Muscle of leg (tissue), 11 donors: Measurements from ENCODE around the gene TTC28. TPM values are rescaled to one million over a fixed set of nuclear protein-coding genes. Genes with fewer than 3 reads are reported as not detected.
A peak's percentile ranks its signal among the peaks of the same experiment; 100 is the strongest.
"Not testable (repeated sequence)": the region's sequence is repeated elsewhere in the genome, so short reads cannot be mapped to it uniquely, and the experiment has no call there.

Source experiments
- DNase-seq: peaks from one replicate; pipeline ENCODE4 v3.0.0; 2013
- H3K27ac ChIP-seq: one replicate; pipeline ENCODE4 v1.5.1; 2013; ENCODE audit warnings: mild to moderate bottlenecking, low read length, control low read depth
- H3K27me3 ChIP-seq: one replicate; pipeline ENCODE4 v1.6.1; 2013; ENCODE audit warnings: low read length; ENCODE audit not compliant: control insufficient read depth, insufficient read depth
- H3K36me3 ChIP-seq: one replicate; pipeline ENCODE4 v1.6.1; 2013; ENCODE audit warnings: low read length; ENCODE audit not compliant: control insufficient read depth, insufficient read depth
- H3K4me1 ChIP-seq: one replicate; pipeline ENCODE4 v1.6.1; 2013; ENCODE audit warnings: low read length; ENCODE audit not compliant: control insufficient read depth, insufficient read depth
- H3K4me3 ChIP-seq: one replicate; pipeline ENCODE4 v1.5.1; 2013; ENCODE audit warnings: low read length, control low read depth
- H3K9me3 ChIP-seq: replicated peaks from 2 replicates; pipeline ENCODE4 v1.6.1; 2013; ENCODE audit warnings: low read depth, low read length; ENCODE audit not compliant: control insufficient read depth
- WGBS: methylation state at CpG from one replicate; pipeline ENCODE4 v1.1.5; 2013; ENCODE audit warnings: missing lambda C conversion rate; ENCODE audit not compliant: insufficient coverage; 5-methylcytosine and 5-hydroxymethylcytosine counted together
- polyA plus RNA-seq, 8 donors: library from polyadenylated mRNA; unstranded; fragments of 120-200 nt; gene quantifications; one replicate each; pipeline versions ENCODE4 v1.2.1 to v1.2.3, GENCODE V29; 2013; ENCODE audit warnings: inconsistent platforms in 1 of 8, low replicate concordance in 1 of 8; ENCODE audit not compliant: insufficient read length in 8 of 8, insufficient read depth in 1 of 8
- total RNA-seq: library from RNA; stranded (reverse); fragments of 120-200 nt; gene quantifications from one replicate; pipeline ENCODE4 v1.2.4, GENCODE V29; 2013

Gene TTC28
- total and polyA plus RNA-seq, 9 donors: 17.9 to 31.8 (median 24.9) TPM

DNA sequence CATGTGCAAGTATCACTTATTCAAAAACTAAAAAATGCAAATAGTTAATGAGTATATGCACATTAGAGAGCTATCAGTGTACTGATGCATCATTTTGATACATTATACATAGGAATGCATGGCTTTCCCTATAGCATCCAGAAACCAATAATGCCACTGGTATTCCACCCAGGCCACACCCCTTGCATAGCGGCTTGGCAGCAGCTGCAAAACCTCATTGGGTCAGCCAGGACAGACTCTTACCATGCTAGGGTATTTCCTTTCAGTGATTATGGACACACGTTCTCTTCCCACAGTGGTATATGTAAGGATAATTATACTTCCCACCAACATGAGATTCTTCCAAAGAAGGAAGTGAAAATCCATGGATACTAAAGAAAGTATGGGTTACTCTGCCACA, 614.7 kb downstream of the TTC28 start:
- DNase-seq: no peak
- H3K27me3 ChIP-seq: no peaks in the 10 kb centered on the region
- no peaks in the 10 kb centered on the region for H3K36me3 ChIP-seq
- 60% methylated on average over 1 of the region's 2 CpGs for WGBS
- H3K27ac ChIP-seq: peak overlapping the region; percentile 48
- H3K9me3 ChIP-seq: peaks cover 2% of the 10 kb centered on the region
- H3K4me1 ChIP-seq: no peaks in the 10 kb centered on the region
- H3K4me3 ChIP-seq: no peak overlapping the region

DNA sequence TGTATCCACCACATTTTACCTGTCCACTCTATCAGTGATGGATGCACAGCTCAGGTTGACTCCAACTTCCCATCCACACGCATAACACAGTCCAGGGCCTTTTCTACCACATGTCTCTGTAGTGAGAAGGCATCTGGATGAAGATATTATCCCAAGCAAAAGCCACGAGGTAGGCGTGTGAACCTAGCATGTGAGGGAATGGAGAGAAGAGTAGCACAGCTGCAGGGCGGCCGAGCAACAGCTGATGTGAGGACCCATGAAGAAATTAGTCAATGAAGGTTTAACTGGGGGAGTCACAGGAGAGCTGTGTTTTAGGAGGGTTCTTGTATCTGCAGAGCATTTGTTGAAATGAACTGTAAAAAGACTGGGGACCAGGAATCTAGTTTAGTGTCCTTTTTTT, 616.0 kb downstream of the TTC28 start:
- H3K27me3 ChIP-seq: no peaks in the 10 kb centered on the region
- H3K9me3 ChIP-seq: peaks cover 2% of the 10 kb centered on the region
- H3K27ac ChIP-seq: peak overlapping the region; percentile 9
- H3K4me1 ChIP-seq: no peaks in the 10 kb centered on the region
- no peaks in the 10 kb centered on the region for H3K36me3 ChIP-seq
- H3K4me3 ChIP-seq: no peak overlapping the region
- DNase-seq: no peak
- 94% methylated on average over 4 of the region's 5 CpGs for WGBS

DNA sequence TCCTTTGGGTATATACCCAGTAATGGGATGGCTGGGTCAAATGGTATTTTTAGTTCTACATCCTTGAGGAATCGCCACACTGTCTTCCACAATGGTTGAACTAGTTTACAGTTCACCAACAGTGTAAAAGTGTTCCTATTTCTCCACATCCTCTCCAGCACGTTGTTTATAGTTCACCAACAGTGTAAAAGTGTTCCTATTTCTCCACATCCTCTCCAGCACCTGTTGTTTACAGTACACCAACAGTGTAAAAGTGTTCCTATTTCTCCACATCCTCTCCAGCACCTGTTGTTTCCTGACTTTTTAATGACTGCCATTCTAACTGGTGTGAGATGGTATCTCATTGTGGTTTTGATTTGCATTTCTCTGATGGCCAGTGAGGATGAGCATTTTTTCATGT, 619.0 kb downstream of the TTC28 start:
- H3K4me1 ChIP-seq, H3K27ac ChIP-seq, H3K27me3 ChIP-seq, DNase-seq, H3K36me3 ChIP-seq, H3K4me3 ChIP-seq, H3K9me3 ChIP-seq: not testable (repeated sequence)
- 67% methylated on average over 1 of the region's 2 CpGs for WGBS

DNA sequence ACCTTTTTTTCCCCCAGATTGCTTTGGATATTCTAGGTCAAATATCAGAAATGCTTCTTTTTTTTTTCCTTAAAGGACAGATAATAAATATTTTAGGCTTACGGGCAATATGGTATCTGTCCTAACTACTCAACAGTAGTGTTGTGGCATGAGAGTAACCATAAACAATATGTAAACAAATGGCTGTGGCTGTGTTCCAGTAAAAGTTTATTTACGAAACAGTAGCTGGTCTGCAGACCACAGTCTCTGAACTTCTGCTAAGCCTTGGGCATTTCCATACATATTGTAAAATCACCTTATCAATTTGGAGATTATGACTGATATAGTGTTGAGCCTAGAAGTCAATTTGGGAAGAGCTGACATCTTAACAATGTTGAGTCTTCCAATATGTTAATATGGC, 621.6 kb downstream of the TTC28 start:
- no peaks in the 10 kb centered on the region for H3K27me3 ChIP-seq
- no peaks in the 10 kb centered on the region for H3K36me3 ChIP-seq
- no peak for DNase-seq
- no CpG with 5 or more reads among the region's 2 CpGs for WGBS
- peaks cover under 1% of the 10 kb centered on the region for H3K4me1 ChIP-seq
- H3K9me3 ChIP-seq: peaks cover 1% of the 10 kb centered on the region
- no peak overlapping the region for H3K27ac ChIP-seq
- no peak overlapping the region for H3K4me3 ChIP-seq

DNA sequence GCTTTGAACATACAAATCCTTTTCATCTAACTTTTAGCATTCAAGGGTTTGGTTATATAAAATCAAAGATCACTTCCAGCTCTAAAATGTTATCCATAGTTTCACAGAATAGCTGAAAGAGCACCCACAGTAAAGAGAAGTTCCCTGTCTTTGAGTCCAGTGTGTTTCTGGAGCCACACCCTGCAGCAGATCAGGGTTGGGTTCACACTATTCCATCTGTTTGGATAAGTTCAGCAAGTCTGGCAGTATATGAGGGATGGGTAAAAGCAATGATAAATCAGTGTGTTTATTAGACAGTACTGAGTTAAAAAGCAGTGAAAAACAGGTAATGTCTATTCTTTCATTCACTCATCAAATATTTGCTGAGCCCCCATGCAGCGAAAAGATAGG, 624.8 kb downstream of the TTC28 start:
- 100% methylated on average over 1 of the region's 1 CpG for WGBS
- Histone ChIP-seq H3K27ac (no peak overlapping the region), H3K36me3 (no peaks in the 10 kb centered on the region), H3K27me3 (no peaks in the 10 kb centered on the region), H3K9me3 (no peaks in the 10 kb centered on the region), H3K4me3 (no peak overlapping the region), H3K4me1 (peaks cover 4% of the 10 kb centered on the region)
- no peak for DNase-seq

DNA sequence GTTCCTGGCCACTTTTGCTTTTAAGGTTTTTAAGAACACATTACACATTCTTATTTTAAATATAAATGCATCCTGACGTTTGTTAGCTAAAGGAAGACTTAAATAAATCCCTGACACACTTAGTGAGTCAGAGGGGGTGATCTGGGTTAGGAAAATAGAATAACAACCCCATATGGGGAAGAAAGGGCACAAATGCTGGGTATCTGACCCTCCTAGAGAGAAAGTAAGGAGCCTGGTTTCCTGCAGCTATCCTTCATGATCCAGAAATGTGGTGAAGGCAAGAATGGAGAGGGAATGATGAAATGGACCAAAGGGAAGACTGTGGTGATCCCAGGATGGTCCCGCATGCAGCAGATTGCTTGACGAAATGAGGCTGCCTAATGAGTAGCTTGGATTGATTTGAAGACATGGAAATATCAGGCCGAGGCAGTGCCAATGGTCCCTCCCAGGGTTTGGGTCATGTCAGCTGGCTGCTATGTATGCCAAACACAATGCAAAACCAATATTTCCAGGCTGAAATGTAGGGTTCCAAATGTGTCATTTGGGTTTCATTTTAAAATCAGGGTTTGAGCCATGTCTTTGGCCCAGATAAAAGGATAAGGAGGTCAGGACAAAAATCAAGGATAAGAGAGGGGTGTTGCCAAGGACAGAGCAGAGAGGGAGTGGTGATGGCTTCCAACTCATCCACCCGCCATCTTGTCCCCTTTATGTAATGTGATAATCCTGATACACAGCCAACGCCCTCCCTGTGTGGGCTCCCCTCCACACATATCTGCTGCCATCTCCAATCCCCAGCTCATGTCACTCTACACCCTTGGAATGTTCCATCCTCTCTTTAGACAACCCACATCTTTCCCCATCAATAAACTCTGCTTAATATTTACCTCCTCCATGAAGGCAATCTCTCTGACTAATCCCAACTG, 625.5 kb downstream of the TTC28 start:
- H3K36me3 ChIP-seq: peaks cover 2% of the 10 kb centered on the region
- no peak overlapping the region for H3K4me3 ChIP-seq
- WGBS: 92% methylated on average over 4 of the region's 6 CpGs
- DNase-seq: no peak
- H3K9me3 ChIP-seq: no peaks in the 10 kb centered on the region
- H3K27me3 ChIP-seq: no peaks in the 10 kb centered on the region
- H3K4me1 ChIP-seq: peaks cover 6% of the 10 kb centered on the region
- no peak overlapping the region for H3K27ac ChIP-seq

DNA sequence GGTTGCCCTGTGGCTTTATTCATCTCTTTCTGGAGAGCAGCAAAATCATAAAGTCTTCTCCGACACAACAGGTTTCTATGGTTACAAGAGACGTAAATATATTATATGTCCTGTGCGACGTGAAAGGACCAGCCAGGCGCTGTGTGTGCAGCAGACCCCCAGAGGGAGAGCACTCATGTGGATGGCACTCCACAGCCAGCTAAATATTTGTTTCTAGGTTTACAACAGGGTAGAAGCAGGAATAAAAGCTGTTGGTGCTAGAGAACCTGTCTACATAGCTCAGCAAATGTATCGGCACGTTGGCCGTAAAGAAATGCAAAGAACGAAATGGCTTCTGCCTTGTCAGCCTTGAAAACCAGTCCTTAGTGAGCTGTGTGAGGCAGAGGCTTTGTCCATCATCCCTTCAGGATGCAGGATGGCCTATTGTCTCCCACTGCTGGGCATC, 626.8 kb downstream of the TTC28 start:
- Histone ChIP-seq H3K9me3 (no peaks in the 10 kb centered on the region), H3K36me3 (peaks cover 2% of the 10 kb centered on the region), H3K27ac (no peak overlapping the region), H3K4me3 (no peak overlapping the region), H3K27me3 (no peaks in the 10 kb centered on the region), H3K4me1 (peaks cover 12% of the 10 kb centered on the region)
- peak; percentile 53 for DNase-seq
- 48% methylated on average over 9 of the region's 9 CpGs for WGBS

DNA sequence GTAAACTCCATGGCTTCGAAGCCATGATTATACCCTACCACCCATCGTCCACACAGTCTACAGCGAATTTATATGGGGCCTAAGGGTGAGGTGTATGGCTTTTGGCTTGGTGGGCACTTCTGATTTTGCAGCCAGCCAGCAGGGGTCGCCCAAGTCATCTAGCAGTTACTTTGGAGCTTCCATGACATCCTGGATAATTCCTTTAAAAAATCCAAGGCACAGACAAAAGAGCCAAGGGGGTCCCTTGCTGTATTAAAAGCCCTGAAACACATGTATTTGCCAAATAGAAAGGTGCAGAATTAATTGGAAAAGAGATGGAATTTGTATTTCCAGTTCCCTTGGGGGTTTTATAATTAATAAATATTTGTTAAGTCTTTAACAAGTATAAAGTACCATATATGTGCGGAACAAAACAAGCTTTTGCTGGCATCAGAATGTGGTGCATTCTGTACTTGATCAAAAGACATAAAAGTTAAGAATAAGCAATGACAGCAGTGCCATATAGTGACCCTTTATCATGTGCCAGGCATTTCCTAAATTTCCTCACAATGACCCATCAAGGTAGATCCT, 627.8 kb downstream of the TTC28 start:
- no peak overlapping the region for H3K27ac ChIP-seq
- no peaks in the 10 kb centered on the region for H3K27me3 ChIP-seq
- H3K9me3 ChIP-seq: no peaks in the 10 kb centered on the region
- WGBS: 0% methylated on average over 1 of the region's 5 CpGs
- DNase-seq: peak; percentile 77
- H3K4me3 ChIP-seq: no peak overlapping the region
- H3K36me3 ChIP-seq: peaks cover 8% of the 10 kb centered on the region
- H3K4me1 ChIP-seq: peaks cover 12% of the 10 kb centered on the region

DNA sequence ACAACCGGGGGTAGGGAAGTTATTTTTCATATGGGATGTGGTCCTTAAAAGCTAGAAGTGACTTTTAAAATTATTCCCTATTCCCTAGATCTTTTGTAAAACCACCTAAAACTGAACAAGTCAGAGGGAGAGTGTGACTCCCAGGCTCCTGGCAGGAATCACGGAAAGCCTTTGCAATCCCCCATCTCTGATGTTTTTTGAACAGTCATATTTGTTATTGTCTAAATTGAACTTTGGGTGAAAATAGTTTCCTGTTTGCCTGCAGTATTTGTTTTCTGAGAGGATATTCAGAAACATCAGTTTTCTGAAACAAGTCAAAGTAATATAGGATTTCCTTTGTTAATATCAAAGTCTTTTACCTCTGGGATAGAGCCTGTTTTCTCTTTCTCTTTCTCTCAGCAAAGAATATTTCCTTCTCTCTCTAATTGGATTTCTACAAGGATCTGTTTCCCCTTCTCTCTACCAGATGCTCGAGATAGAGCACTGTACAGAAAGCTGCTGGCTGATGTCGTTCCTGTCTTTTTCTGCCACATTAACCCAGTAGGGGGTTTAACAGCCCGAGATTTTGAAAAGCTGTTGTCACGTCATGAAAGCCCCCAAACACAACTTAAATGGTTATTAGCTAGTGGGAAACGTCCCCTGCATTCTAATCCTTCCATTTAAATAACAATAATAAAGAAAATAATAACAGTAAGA, 628.4 kb downstream of the TTC28 start:
- peak; percentile 50 for DNase-seq
- peaks cover 12% of the 10 kb centered on the region for H3K4me1 ChIP-seq
- peaks cover 9% of the 10 kb centered on the region for H3K36me3 ChIP-seq
- WGBS: no CpG with 5 or more reads among the region's 7 CpGs
- H3K27ac ChIP-seq: no peak overlapping the region
- no peak overlapping the region for H3K4me3 ChIP-seq
- no peaks in the 10 kb centered on the region for H3K27me3 ChIP-seq
- H3K9me3 ChIP-seq: no peaks in the 10 kb centered on the region

DNA sequence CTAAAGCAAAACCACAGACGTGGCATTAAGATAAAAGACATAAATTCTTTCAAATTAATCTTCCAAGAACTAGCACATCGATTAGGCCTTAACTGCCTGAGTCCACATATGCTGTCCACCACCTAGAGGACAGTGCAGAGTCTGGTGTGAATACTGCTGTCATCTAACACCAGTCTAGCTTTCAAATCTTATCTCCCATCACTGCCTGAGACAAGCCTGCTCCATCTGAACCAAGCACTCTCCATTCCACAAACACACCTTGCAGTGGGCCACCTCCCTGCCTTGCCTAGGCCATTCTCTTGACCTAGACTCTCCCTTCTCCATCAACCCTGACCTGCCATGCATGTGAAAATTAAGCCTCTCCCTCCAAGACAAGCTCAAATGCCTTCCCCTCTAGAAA, 631.1 kb downstream of the TTC28 start:
- no peak overlapping the region for H3K27ac ChIP-seq
- no peaks in the 10 kb centered on the region for H3K9me3 ChIP-seq
- peaks cover 9% of the 10 kb centered on the region for H3K36me3 ChIP-seq
- H3K4me1 ChIP-seq: peaks cover 12% of the 10 kb centered on the region
- H3K4me3 ChIP-seq: no peak overlapping the region
- no peak for DNase-seq
- H3K27me3 ChIP-seq: no peaks in the 10 kb centered on the region
- 71% methylated on average over 1 of the region's 2 CpGs for WGBS
